NCI-H2107 treated with DMSO at 0.1 percent for 48 hours (cell line): ENCODE measurements around the gene CLEC1B.
"Not testable (repeated sequence)": the region's sequence is repeated elsewhere in the genome, so short reads cannot be mapped to it uniquely, and the experiment has no call there.

ENCODE experiments used
- DNase-seq: peaks from one replicate; lab custom pipeline; 2025; ENCODE audit not compliant: unreplicated experiment; lab: John Stamatoyannopoulos, UW

The CLEC1B gene

GRCh38 chr12:9975614-9976013 lies 23.3 kb downstream of the CLEC1B start:
- no peak for DNase-seq

- not testable (repeated sequence) for DNase-seq
Measured at GRCh38 chr12:9974731-9975130, 24.2 kb downstream of the CLEC1B start.

GRCh38 chr12:9973949-9974348 lies 25.0 kb downstream of the CLEC1B start:
- no peak for DNase-seq

GRCh38 chr12:9971181-9971580 lies 27.7 kb downstream of the CLEC1B start, which contains the start of gene CLEC12A:
Gene CLEC12A (plus strand): TSS chr12:9971409. CDS start chr12:9971597, 188 bp downstream.
- DNase-seq, result no peak

- no peak for DNase-seq
Measured at GRCh38 chr12:9969673-9970072, 29.2 kb downstream of the CLEC1B start.

GRCh38 chr12:9961901-9962300 lies 37.0 kb downstream of the CLEC1B start:
- no peak for DNase-seq

GRCh38 chr12:9961106-9961505 lies 37.8 kb downstream of the CLEC1B start:
- no peak for DNase-seq

GRCh38 chr12:9960590-9960989 lies 38.3 kb downstream of the CLEC1B start:
- no peak for DNase-seq

GRCh38 chr12:9957834-9958233 lies 41.1 kb downstream of the CLEC1B start:
- DNase-seq, result no peak

GRCh38 chr12:9952954-9953729 lies 45.8 kb downstream of the CLEC1B start:
- DNase-seq, result not testable (repeated sequence)

- DNase-seq, result no peak
Measured at GRCh38 chr12:9951026-9951675, 47.8 kb downstream of the CLEC1B start.

GRCh38 chr12:9948606-9949296 lies 50.2 kb downstream of the CLEC1B start:
- no peak for DNase-seq

GRCh38 chr12:9947674-9948073 lies 51.2 kb downstream of the CLEC1B start:
- no peak for DNase-seq

GRCh38 chr12:9944391-9944790 lies 54.5 kb downstream of the CLEC1B start:
- DNase-seq, result no peak

GRCh38 chr12:9943240-9943639 lies 55.7 kb downstream of the CLEC1B start:
- DNase-seq, result no peak
